NAMALWA (cell line): ENCODE data around the gene NTN4.
"Not testable (repeated sequence)": the region's sequence is repeated elsewhere in the genome, so short reads cannot be mapped to it uniquely, and the experiment has no call there.

Source experiments
- DNase-seq: peaks from one replicate; pipeline ENCODE4 v3.0.0-alpha.2; 2015; ENCODE audit warnings: low spot score

The NTN4 gene

GRCh38 chr12:95796225-95796981, 5.8 kb upstream of the NTN4 start:
- DNase-seq: no peak

- DNase-seq: no peak
These were observed 619 bp upstream of the NTN4 start for GRCh38 chr12:95790917-95791849.

- DNase-seq: no peak
These were observed 1.2 kb downstream of the NTN4 start for GRCh38 chr12:95789126-95790032.

- no peak for DNase-seq
These were observed 1.9 kb downstream of the NTN4 start for GRCh38 chr12:95788637-95789036.

- no peak for DNase-seq
These were observed 3.2 kb downstream of the NTN4 start for GRCh38 chr12:95787274-95787818.

- DNase-seq: no peak
These were observed 5.6 kb downstream of the NTN4 start for GRCh38 chr12:95784915-95785314.

GRCh38 chr12:95784286-95784685, 6.3 kb downstream of the NTN4 start:
- no peak for DNase-seq

GRCh38 chr12:95775466-95775865, 15.1 kb downstream of the NTN4 start:
- not testable (repeated sequence) for DNase-seq

GRCh38 chr12:95774311-95775045, 16.1 kb downstream of the NTN4 start:
- no peak for DNase-seq

GRCh38 chr12:95773320-95773719, 17.2 kb downstream of the NTN4 start:
- DNase-seq: no peak

- DNase-seq: no peak
These were observed 22.9 kb downstream of the NTN4 start for GRCh38 chr12:95767703-95768102.

- DNase-seq: no peak
These were observed 24.1 kb downstream of the NTN4 start for GRCh38 chr12:95766356-95767019.

- DNase-seq: no peak
These were observed 25.7 kb downstream of the NTN4 start for GRCh38 chr12:95764848-95765247.

- peak; percentile 11 for DNase-seq
These were observed 26.7 kb downstream of the NTN4 start for GRCh38 chr12:95763809-95764253.

- peak; percentile 28 for DNase-seq
These were observed 28.3 kb downstream of the NTN4 start for GRCh38 chr12:95762123-95762785.

GRCh38 chr12:95760371-95760770, 30.2 kb downstream of the NTN4 start:
- no peak for DNase-seq

- no peak for DNase-seq
These were observed 30.8 kb downstream of the NTN4 start for GRCh38 chr12:95759718-95760117.

GRCh38 chr12:95759039-95759438, 31.5 kb downstream of the NTN4 start:
- DNase-seq: no peak

- no peak for DNase-seq
These were observed 34.2 kb downstream of the NTN4 start for GRCh38 chr12:95756362-95756761.
